H1 (cell line): ENCODE data around the gene GAREM2. TPM values are rescaled to one million over a fixed set of nuclear protein-coding genes. Genes with fewer than 3 reads are reported as not detected.

Experiments used
- EZH2 ChIP-seq: fragments of 200-600 bp; sonication (generic); IDR thresholded peaks from 2 replicates; pipeline ENCODE4 v1.7.1; 2012; ENCODE audit warnings: low read depth, mild to moderate bottlenecking, moderate library complexity, low read length, inconsistent platforms; ENCODE audit not compliant: severe bottlenecking
- RFX5 ChIP-seq: IDR thresholded peaks from 2 replicates; pipeline ENCODE4 v1.6.1; 2011; ENCODE audit warnings: low read depth, low read length, improper control_type of control experiment, borderline replicate concordance
- SP2 ChIP-seq: IDR thresholded peaks from 2 replicates; pipeline ENCODE4 v1.6.1; 2012; ENCODE audit warnings: mild to moderate bottlenecking, low read length, inconsistent platforms
- polyA plus RNA-seq, 7 experiments: library from polyadenylated mRNA; depleted of rRNA in 3 of 7; stranded (reverse) in 5 of 7; unstranded in 2 of 7; fragments of >200 nt in 5 of 7; fragments of 200-250 nt in 2 of 7; gene quantifications; 1 replicate in 5 of 7; 2 replicates in 1 of 7; 4 replicates in 1 of 7; pipeline versions ENCODE4 v1.2.1 to v1.2.3, GENCODE V29; 2011 to 2013; ENCODE audit warnings: missing spikeins in 2 of 7, mixed read lengths in 2 of 7
- total RNA-seq: library from RNA; stranded (reverse); fragmentation: NEBNext Ultra II Directional; extraction: Animal tissue kit (Norgen Biotek cat#: 25700); gene quantifications from 2 replicates; pipeline ENCODE4 v1.2.1, GENCODE V29; 2021
- TF ChIP-seq, protein P1 (sequence below): IDR thresholded peaks from 2 replicates; pipeline ENCODE4 v1.6.1; 2012; ENCODE audit warnings: low read length, inconsistent platforms

Gene GAREM2
- total and polyA plus RNA-seq, 2 of the 8 experiments (the other 6 are each of a cell fraction or from before 2014, with no cell fraction given) = 19.9 TPM

DNA sequence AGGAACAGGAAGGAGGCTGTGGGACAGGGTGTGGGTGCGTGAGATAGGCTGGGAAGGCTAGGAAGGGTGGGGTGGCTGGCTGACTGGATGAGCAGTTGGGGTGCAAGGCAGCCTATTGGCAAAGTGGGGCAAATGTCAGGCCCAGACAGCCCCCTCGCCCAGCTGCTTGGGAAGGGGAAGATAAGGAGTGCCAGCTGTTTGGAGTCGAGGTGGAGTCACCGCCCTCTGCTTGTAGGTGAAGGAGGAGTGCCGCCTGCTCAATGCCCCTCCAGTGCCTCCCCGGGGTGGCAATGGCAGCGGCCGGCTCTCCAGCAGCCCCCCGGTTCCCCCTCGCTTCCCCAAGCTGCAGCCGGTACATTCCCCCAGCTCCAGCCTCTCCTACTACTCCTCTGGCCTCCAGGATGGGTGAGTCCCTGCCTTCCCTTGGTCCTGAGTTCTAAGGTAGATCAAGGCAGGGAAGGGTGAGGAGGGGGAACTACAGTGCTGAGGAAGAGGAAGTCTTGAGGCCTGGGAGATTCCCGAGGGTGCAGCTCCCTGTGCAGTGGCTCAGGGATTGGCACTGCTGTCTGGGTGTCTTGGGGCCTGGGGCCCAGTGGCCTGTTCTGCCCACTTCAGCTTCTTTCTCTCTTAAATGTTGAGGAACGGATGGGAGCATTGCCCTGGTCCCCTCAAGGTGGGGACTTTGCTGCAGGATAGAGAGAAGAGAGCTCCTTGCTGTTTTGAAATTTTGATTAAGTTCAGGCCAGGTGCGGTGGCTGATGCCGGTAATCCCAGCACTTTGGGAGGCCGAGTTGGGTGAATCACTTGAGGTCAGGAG is 13.3 kb downstream of the GAREM2 start (continued):
- no peak for TF ChIP-seq EZH2
- no peak for TF ChIP-seq RFX5
- TF ChIP-seq SP2 = no peak
- TF ChIP-seq, protein P1, sequence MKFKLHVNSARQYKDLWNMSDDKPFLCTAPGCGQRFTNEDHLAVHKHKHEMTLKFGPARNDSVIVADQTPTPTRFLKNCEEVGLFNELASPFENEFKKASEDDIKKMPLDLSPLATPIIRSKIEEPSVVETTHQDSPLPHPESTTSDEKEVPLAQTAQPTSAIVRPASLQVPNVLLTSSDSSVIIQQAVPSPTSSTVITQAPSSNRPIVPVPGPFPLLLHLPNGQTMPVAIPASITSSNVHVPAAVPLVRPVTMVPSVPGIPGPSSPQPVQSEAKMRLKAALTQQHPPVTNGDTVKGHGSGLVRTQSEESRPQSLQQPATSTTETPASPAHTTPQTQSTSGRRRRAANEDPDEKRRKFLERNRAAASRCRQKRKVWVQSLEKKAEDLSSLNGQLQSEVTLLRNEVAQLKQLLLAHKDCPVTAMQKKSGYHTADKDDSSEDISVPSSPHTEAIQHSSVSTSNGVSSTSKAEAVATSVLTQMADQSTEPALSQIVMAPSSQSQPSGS = no peak
